ENCODE measurements around the gene WFIKKN1. TPM values are rescaled to one million over a fixed set of nuclear protein-coding genes. Genes with fewer than 3 reads are reported as not detected.
A peak's percentile ranks its signal among the peaks of the same experiment; 100 is the strongest.

Gene WFIKKN1
- total and polyA plus RNA-seq, 2 of the 13 experiments (the other 11 are each of a cell fraction or from before 2014, with no cell fraction given), result 1.7 to 4.9 TPM

DNA sequence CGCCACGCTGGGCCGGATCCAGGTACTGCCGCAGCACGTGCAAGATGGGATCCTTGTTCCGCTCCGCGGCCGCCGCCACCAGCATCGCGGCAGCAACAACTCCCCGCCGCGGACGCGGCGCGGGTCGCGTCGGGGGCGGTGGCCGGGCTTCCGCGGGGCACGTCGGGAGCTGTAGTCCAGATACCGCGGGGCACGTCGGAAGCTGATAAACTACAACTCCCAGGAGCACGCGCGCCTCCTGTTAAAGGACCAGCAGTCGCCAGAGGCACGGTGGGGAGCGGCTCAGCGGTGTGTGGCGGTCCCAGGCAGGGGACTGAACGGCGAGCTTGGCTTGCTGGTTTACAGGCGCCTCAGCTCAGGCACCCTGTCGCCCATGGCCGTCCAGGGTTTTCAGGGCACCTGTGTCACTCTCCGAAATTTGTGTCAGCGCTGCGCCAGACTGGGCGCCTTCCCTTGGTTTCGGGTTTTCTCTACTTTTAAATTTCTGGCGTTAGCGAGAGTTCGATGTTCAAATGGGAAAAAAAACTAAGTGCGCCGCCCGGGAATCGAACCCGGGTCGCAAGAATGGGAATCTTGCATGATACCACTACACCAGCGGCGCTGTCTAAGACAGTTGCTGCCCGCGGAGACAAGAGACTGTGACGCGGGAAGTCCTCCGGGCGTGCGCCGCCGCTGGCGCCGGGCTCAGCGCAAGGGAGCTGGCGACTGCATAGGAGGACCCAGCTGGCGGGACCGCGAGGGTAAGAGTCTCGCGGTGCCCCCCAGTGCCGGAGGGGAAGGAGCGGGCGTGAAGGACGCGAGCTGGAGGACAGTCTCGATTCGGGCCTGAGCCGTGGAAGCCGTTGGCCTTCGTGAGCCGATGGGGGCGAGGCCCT lies 5.7 kb downstream of the WFIKKN1 start, which contains the start of gene METTL26 (continued):
- TF ChIP-seq, protein P1, sequence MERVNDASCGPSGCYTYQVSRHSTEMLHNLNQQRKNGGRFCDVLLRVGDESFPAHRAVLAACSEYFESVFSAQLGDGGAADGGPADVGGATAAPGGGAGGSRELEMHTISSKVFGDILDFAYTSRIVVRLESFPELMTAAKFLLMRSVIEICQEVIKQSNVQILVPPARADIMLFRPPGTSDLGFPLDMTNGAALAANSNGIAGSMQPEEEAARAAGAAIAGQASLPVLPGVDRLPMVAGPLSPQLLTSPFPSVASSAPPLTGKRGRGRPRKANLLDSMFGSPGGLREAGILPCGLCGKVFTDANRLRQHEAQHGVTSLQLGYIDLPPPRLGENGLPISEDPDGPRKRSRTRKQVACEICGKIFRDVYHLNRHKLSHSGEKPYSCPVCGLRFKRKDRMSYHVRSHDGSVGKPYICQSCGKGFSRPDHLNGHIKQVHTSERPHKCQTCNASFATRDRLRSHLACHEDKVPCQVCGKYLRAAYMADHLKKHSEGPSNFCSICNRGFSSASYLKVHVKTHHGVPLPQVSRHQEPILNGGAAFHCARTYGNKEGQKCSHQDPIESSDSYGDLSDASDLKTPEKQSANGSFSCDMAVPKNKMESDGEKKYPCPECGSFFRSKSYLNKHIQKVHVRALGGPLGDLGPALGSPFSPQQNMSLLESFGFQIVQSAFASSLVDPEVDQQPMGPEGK (CRISPR knock-in tag; IDR thresholded peaks at IDR 0.05), result peak; percentile 37; the same call in 1 of the 2 replicates
- TF ChIP-seq ZNF333 (CRISPR knock-in tag; IDR thresholded peaks at IDR 0.05; ENCODE audit: borderline replicate concordance) (peak; percentile 75; the same call in 1 of the 2 replicates), EHMT2 (IDR thresholded peaks at IDR 0.05; ENCODE audit: borderline replicate concordance, low read depth, low read length) (no peak), GATAD2A (CRISPR knock-in tag; IDR thresholded peaks at IDR 0.05) (no peak), ZNF598 (CRISPR knock-in tag; IDR thresholded peaks at IDR 0.05; ENCODE audit: borderline replicate concordance) (no peak), ZNF713 (CRISPR knock-in tag; IDR thresholded peaks at IDR 0.05) (no peak), TEAD3 (CRISPR knock-in tag; optimal IDR thresholded peaks at IDR 0.05; ENCODE audit: borderline replicate concordance) (peak; percentile 64), ZNF543 (CRISPR knock-in tag; IDR thresholded peaks at IDR 0.05) (peak; percentile 85; the same call in 1 of the 2 replicates), ZNF569 (CRISPR knock-in tag; IDR thresholded peaks at IDR 0.05; ENCODE audit: borderline replicate concordance) (no peak), YEATS2 (CRISPR knock-in tag; IDR thresholded peaks at IDR 0.05; ENCODE audit: borderline replicate concordance) (no peak; the same call in 1 of the 2 replicates), NFKB2 (CRISPR knock-in tag; IDR thresholded peaks at IDR 0.05; ENCODE audit: borderline replicate concordance) (peak; percentile 49; the same call in 1 of the 2 replicates), ZNF326 (CRISPR knock-in tag; IDR thresholded peaks at IDR 0.05; ENCODE audit: borderline replicate concordance) (no peak), ZNF768 (CRISPR knock-in tag; IDR thresholded peaks at IDR 0.05) (peak; percentile 39; the same call in 1 of the 2 replicates), NAIF1 (CRISPR knock-in tag; IDR thresholded peaks at IDR 0.05; ENCODE audit: borderline replicate concordance) (peak; percentile 85; the same call in 1 of the 2 replicates)
- TF ChIP-seq, protein P2, sequence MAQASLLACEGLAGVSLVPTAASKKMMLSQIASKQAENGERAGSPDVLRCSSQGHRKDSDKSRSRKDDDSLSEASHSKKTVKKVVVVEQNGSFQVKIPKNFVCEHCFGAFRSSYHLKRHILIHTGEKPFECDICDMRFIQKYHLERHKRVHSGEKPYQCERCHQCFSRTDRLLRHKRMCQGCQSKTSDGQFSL (CRISPR knock-in tag; IDR thresholded peaks at IDR 0.05), result no peak
- TF ChIP-seq, protein P3, sequence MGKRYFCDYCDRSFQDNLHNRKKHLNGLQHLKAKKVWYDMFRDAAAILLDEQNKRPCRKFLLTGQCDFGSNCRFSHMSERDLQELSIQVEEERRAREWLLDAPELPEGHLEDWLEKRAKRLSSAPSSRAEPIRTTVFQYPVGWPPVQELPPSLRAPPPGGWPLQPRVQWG (CRISPR knock-in tag; IDR thresholded peaks at IDR 0.05; ENCODE audit: borderline replicate concordance, low read depth), result no peak
- TF ChIP-seq, protein P4, sequence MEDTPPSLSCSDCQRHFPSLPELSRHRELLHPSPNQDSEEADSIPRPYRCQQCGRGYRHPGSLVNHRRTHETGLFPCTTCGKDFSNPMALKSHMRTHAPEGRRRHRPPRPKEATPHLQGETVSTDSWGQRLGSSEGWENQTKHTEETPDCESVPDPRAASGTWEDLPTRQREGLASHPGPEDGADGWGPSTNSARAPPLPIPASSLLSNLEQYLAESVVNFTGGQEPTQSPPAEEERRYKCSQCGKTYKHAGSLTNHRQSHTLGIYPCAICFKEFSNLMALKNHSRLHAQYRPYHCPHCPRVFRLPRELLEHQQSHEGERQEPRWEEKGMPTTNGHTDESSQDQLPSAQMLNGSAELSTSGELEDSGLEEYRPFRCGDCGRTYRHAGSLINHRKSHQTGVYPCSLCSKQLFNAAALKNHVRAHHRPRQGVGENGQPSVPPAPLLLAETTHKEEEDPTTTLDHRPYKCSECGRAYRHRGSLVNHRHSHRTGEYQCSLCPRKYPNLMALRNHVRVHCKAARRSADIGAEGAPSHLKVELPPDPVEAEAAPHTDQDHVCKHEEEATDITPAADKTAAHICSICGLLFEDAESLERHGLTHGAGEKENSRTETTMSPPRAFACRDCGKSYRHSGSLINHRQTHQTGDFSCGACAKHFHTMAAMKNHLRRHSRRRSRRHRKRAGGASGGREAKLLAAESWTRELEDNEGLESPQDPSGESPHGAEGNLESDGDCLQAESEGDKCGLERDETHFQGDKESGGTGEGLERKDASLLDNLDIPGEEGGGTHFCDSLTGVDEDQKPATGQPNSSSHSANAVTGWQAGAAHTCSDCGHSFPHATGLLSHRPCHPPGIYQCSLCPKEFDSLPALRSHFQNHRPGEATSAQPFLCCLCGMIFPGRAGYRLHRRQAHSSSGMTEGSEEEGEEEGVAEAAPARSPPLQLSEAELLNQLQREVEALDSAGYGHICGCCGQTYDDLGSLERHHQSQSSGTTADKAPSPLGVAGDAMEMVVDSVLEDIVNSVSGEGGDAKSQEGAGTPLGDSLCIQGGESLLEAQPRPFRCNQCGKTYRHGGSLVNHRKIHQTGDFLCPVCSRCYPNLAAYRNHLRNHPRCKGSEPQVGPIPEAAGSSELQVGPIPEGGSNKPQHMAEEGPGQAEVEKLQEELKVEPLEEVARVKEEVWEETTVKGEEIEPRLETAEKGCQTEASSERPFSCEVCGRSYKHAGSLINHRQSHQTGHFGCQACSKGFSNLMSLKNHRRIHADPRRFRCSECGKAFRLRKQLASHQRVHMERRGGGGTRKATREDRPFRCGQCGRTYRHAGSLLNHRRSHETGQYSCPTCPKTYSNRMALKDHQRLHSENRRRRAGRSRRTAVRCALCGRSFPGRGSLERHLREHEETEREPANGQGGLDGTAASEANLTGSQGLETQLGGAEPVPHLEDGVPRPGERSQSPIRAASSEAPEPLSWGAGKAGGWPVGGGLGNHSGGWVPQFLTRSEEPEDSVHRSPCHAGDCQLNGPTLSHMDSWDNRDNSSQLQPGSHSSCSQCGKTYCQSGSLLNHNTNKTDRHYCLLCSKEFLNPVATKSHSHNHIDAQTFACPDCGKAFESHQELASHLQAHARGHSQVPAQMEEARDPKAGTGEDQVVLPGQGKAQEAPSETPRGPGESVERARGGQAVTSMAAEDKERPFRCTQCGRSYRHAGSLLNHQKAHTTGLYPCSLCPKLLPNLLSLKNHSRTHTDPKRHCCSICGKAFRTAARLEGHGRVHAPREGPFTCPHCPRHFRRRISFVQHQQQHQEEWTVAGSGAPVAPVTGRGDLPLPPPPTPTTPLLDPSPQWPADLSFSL (CRISPR knock-in tag; IDR thresholded peaks at IDR 0.05), result peak; percentile 12; the same call in 1 of the 2 replicates
- TF ChIP-seq, protein P5, sequence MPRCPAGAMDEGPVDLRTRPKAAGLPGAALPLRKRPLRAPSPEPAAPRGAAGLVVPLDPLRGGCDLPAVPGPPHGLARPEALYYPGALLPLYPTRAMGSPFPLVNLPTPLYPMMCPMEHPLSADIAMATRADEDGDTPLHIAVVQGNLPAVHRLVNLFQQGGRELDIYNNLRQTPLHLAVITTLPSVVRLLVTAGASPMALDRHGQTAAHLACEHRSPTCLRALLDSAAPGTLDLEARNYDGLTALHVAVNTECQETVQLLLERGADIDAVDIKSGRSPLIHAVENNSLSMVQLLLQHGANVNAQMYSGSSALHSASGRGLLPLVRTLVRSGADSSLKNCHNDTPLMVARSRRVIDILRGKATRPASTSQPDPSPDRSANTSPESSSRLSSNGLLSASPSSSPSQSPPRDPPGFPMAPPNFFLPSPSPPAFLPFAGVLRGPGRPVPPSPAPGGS (CRISPR knock-in tag; IDR thresholded peaks at IDR 0.05), result no peak
